DOHH2 (cell line): ENCODE data around the gene TMEM132E.

Source experiments
- EZH2phosphoT487 ChIP-seq: fragments of 200-600 bp; sonication (generic); IDR thresholded peaks from 2 replicates; pipeline ENCODE4 v1.6.1; 2017; ENCODE audit warnings: borderline replicate concordance, mild to moderate bottlenecking, antibody characterized with exemption, low read length, moderate library complexity, mixed read lengths
- TF ChIP-seq, protein P1 (sequence below): fragments of 200-600 bp; sonication (generic); IDR thresholded peaks from one replicate; pipeline ENCODE4 v1.5.1; 2014; ENCODE audit warnings: antibody characterized with exemption, mild to moderate bottlenecking, low read depth, low read length; ENCODE audit not compliant: poor library complexity, severe bottlenecking

GRCh38 chr17:34556384-34556783, 23.0 kb upstream of the TMEM132E start:
- TF ChIP-seq, protein P1, sequence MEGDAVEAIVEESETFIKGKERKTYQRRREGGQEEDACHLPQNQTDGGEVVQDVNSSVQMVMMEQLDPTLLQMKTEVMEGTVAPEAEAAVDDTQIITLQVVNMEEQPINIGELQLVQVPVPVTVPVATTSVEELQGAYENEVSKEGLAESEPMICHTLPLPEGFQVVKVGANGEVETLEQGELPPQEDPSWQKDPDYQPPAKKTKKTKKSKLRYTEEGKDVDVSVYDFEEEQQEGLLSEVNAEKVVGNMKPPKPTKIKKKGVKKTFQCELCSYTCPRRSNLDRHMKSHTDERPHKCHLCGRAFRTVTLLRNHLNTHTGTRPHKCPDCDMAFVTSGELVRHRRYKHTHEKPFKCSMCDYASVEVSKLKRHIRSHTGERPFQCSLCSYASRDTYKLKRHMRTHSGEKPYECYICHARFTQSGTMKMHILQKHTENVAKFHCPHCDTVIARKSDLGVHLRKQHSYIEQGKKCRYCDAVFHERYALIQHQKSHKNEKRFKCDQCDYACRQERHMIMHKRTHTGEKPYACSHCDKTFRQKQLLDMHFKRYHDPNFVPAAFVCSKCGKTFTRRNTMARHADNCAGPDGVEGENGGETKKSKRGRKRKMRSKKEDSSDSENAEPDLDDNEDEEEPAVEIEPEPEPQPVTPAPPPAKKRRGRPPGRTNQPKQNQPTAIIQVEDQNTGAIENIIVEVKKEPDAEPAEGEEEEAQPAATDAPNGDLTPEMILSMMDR: no peak
- TF ChIP-seq EZH2phosphoT487: no peak
